ENCODE measurements around the gene C10orf53. TPM values are rescaled to one million over a fixed set of nuclear protein-coding genes. Genes with fewer than 3 reads are reported as not detected.
"Not testable (repeated sequence)": the region's sequence is repeated elsewhere in the genome, so short reads cannot be mapped to it uniquely, and the experiment has no call there.

C10orf53 gene
- total RNA-seq, 1 donor from 2014 or later, result not detected

GRCh38 chr10:49667991-49668390 lies 11.5 kb upstream of the C10orf53 start:
- no peak for TF ChIP-seq CTCF (conservative IDR thresholded peaks at IDR 0.05)
- Mint-ChIP-seq H3K4me3 (no peak overlapping the region), H3K9me3 (no peaks in the 10 kb centered on the region), H3K4me1 (ENCODE audit: unreplicated experiment) (peaks cover 7% of the 10 kb centered on the region), H3K27ac (peak overlapping the region; percentile 63), H3K36me3 (no peaks in the 10 kb centered on the region), H3K27me3 (peaks cover 68% of the 10 kb centered on the region)
- DNase-seq (ENCODE audit: extremely low spot score, unreplicated experiment), result no peak

GRCh38 chr10:49668684-49669083 lies 10.8 kb upstream of the C10orf53 start:
- DNase-seq (ENCODE audit: extremely low spot score, unreplicated experiment), result no peak
- H3K9me3 Mint-ChIP-seq, result no peaks in the 10 kb centered on the region
- H3K36me3 Mint-ChIP-seq, result no peaks in the 10 kb centered on the region
- no peak overlapping the region for H3K27ac Mint-ChIP-seq
- TF ChIP-seq CTCF (conservative IDR thresholded peaks at IDR 0.05), result no peak
- peaks cover 7% of the 10 kb centered on the region for H3K4me1 Mint-ChIP-seq (ENCODE audit: unreplicated experiment)
- H3K27me3 Mint-ChIP-seq, result peaks cover 71% of the 10 kb centered on the region
- H3K4me3 Mint-ChIP-seq, result no peak overlapping the region

- Mint-ChIP-seq H3K27ac (peak overlapping the region; percentile 45), H3K27me3 (peaks cover 69% of the 10 kb centered on the region), H3K4me1 (ENCODE audit: unreplicated experiment) (no peaks in the 10 kb centered on the region), H3K36me3 (no peaks in the 10 kb centered on the region), H3K4me3 (peak overlapping the region; percentile 79), H3K9me3 (peaks cover 11% of the 10 kb centered on the region)
- TF ChIP-seq CTCF (conservative IDR thresholded peaks at IDR 0.05), result no peak
- DNase-seq (ENCODE audit: extremely low spot score, unreplicated experiment), result peak; percentile 18
These were observed 498 bp upstream of the C10orf53 start for GRCh38 chr10:49678827-49679479.

- H3K9me3 Mint-ChIP-seq, result peaks cover 11% of the 10 kb centered on the region
- peaks cover 47% of the 10 kb centered on the region for H3K27me3 Mint-ChIP-seq
- not testable (repeated sequence) for H3K4me1 Mint-ChIP-seq (ENCODE audit: unreplicated experiment); H3K36me3 Mint-ChIP-seq; H3K27ac Mint-ChIP-seq; DNase-seq (ENCODE audit: extremely low spot score, unreplicated experiment); H3K4me3 Mint-ChIP-seq
These were observed 3.0 kb downstream of the C10orf53 start for GRCh38 chr10:49682449-49682848.

DNA sequence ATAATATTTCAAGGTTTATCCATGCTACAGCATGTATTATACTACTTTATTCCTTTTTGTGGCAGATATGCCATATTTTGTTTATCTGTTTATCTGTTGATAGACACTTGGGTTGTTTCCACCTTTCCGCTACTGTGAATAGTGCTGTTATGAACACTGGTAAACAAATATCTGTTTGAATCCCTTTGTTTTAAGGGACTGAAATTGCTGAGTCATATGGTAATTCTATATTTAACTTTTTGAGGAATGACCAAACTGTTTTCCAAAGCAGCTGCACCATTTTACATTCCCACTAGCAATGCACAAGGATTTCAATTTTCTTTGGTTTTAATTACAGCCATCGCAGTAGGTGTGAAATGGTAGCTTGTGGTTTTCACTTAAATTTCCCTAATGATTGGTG lies 3.4 kb downstream of the C10orf53 start:
- peaks cover 3% of the 10 kb centered on the region for H3K4me1 Mint-ChIP-seq (ENCODE audit: unreplicated experiment)

More for the DNA sequence above, 3.4 kb downstream of the C10orf53 start:
- peaks cover 7% of the 10 kb centered on the region for H3K9me3 Mint-ChIP-seq
- no peak for TF ChIP-seq CTCF (conservative IDR thresholded peaks at IDR 0.05)
- no peaks in the 10 kb centered on the region for H3K36me3 Mint-ChIP-seq
- H3K4me3 Mint-ChIP-seq, result no peak overlapping the region
- H3K27me3 Mint-ChIP-seq, result peaks cover 47% of the 10 kb centered on the region
- DNase-seq (ENCODE audit: extremely low spot score, unreplicated experiment), result no peak
- H3K27ac Mint-ChIP-seq, result no peak overlapping the region
